ENCODE results near the gene NHP2. TPM values are rescaled to one million over a fixed set of nuclear protein-coding genes. Genes with fewer than 3 reads are reported as not detected.

The NHP2 gene
- total and polyA plus RNA-seq, 9 of the 15 experiments (the other 6 are each of a cell fraction or from before 2014, with no cell fraction given) = 52.8 to 622 (median 144) TPM

GRCh38 chr5:178120607-178121357, 32.9 kb downstream of the NHP2 start (continued):
- TF ChIP-seq ZNF24 (IDR thresholded peaks at IDR 0.05) (peak; percentile 31; the same call in 1 of the 2 replicates), TFAM (CRISPR knock-in tag; conservative IDR thresholded peaks at IDR 0.05) (no peak), POLR2AphosphoS5 (IDR thresholded peaks at IDR 0.05; ENCODE audit: control insufficient read depth, insufficient read depth, low read depth, low read length) (no peak), NCOA1 (IDR thresholded peaks at IDR 0.05; ENCODE audit: low read depth) (no peak), PRPF4 (IDR thresholded peaks at IDR 0.05; ENCODE audit: insufficient read depth, low read depth, low read length, poor library complexity, severe bottlenecking) (no peak)
- TF ChIP-seq, protein P1, sequence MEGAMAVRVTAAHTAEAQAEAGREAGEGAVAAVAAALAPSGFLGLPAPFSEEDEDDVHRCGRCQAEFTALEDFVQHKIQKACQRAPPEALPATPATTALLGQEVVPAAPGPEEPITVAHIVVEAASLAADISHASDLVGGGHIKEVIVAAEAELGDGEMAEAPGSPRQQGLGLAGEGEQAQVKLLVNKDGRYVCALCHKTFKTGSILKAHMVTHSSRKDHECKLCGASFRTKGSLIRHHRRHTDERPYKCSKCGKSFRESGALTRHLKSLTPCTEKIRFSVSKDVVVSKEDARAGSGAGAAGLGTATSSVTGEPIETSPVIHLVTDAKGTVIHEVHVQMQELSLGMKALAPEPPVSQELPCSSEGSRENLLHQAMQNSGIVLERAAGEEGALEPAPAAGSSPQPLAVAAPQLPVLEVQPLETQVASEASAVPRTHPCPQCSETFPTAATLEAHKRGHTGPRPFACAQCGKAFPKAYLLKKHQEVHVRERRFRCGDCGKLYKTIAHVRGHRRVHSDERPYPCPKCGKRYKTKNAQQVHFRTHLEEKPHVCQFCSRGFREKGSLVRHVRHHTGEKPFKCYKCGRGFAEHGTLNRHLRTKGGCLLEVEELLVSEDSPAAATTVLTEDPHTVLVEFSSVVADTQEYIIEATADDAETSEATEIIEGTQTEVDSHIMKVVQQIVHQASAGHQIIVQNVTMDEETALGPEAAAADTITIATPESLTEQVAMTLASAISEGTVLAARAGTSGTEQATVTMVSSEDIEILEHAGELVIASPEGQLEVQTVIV (CRISPR knock-in tag; IDR thresholded peaks at IDR 0.05; ENCODE audit: borderline replicate concordance) = no peak

All from K562 (cell line).